Measurements from ENCODE around the gene BMP4. TPM values are rescaled to one million over a fixed set of nuclear protein-coding genes. Genes with fewer than 3 reads are reported as not detected.

The BMP4 gene
- total RNA-seq, 1 donor from 2014 or later, result 33.1 TPM

DNA sequence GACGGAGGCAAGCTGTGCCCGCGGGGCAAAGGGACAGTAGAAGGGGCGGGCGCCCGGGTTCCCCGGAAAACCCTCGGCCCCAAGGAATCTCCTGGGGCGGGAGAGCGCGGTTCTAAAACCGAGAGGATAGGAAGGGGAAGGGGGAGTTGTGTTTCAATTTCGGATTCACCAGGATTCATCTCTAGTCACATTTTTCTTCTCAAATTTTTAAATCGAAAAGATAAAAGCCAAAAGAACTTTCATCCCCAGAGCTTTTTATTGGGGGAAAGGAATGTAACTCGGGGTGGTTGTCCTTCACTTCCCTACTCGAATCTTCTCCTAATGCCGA is 1.4 kb downstream of the BMP4 start:
- Histone ChIP-seq H3K27me3 (no peaks in the 10 kb centered on the region), H3K9me3 (no peaks in the 10 kb centered on the region), H3K4me3 (peak overlapping the region; percentile 65 to 72), H3K27ac (peak overlapping the region; percentile 82 to 85), H3K36me3 (peaks cover 7 to 17% of the 10 kb centered on the region in 2 donors), H3K4me1 (peaks cover 0 to 9% of the 10 kb centered on the region in 2 donors)
- TF ChIP-seq, protein P1, sequence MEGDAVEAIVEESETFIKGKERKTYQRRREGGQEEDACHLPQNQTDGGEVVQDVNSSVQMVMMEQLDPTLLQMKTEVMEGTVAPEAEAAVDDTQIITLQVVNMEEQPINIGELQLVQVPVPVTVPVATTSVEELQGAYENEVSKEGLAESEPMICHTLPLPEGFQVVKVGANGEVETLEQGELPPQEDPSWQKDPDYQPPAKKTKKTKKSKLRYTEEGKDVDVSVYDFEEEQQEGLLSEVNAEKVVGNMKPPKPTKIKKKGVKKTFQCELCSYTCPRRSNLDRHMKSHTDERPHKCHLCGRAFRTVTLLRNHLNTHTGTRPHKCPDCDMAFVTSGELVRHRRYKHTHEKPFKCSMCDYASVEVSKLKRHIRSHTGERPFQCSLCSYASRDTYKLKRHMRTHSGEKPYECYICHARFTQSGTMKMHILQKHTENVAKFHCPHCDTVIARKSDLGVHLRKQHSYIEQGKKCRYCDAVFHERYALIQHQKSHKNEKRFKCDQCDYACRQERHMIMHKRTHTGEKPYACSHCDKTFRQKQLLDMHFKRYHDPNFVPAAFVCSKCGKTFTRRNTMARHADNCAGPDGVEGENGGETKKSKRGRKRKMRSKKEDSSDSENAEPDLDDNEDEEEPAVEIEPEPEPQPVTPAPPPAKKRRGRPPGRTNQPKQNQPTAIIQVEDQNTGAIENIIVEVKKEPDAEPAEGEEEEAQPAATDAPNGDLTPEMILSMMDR (IDR thresholded peaks at IDR 0.05), result no peak
- no peak for DNase-seq (ENCODE audit: low spot score in 2 of 2)
- intact Hi-C loops (cut with DNase I), result loop anchor here (2.0 to 10.0 kb wide), 9 partner anchors 152 to 1430 kb away; partner anchors contain the start of genes CGRRF1, ERO1A, FERMT2 and GNPNAT1

DNA sequence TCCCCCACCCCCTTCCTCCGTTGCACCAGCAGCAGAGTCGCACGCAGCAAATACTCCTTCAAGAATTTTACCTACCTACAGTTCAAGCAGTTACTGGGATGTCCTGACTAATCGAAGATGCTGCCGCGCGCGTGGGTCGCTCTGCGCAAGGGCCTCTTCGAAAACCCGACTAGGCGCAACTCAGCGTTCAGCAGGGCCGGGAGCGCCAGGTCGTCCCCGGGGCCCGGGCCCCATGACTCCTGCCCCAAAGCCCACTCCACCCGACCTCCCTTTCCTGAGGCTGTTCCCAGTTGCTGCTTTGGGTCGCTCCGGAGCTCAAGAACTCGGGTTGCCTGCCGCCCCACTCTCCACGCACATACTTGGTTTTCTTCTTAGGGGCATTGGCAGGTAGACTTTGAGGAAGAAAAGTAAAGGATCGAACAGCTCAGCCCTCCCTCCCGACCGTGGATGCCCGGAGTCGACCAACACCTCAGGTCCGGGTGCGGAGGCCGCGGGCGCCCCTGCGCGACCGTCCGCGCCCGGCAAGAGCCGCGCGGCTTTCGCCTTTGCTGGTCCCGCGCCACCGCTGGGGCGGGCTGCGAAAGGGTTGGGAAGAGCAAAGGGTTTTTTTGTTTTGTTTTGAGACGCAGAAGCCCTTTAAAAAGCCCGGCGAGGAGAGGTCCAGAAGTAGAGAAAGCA is 1.9 kb downstream of the BMP4 start:
- Histone ChIP-seq H3K27ac (peak overlapping the region; percentile 82 to 85), H3K4me1 (peaks cover 0 to 9% of the 10 kb centered on the region in 2 donors), H3K27me3 (no peaks in the 10 kb centered on the region), H3K36me3 (peaks cover 12 to 22% of the 10 kb centered on the region in 2 donors), H3K9me3 (no peaks in the 10 kb centered on the region), H3K4me3 (peak overlapping the region; percentile 65 to 72)
- peak in 1 of 2 donors; percentile 65 for DNase-seq (ENCODE audit: low spot score in 2 of 2)
- intact Hi-C loops (cut with DNase I), result loop anchor here (2.0 to 10.0 kb wide), 10 partner anchors 153 to 1430 kb away; partner anchors contain the start of genes CGRRF1, ERO1A, FERMT2 and GNPNAT1
- TF ChIP-seq, protein P1 (IDR thresholded peaks at IDR 0.05), result peak in 1 of 3 experiments; percentile 8

DNA sequence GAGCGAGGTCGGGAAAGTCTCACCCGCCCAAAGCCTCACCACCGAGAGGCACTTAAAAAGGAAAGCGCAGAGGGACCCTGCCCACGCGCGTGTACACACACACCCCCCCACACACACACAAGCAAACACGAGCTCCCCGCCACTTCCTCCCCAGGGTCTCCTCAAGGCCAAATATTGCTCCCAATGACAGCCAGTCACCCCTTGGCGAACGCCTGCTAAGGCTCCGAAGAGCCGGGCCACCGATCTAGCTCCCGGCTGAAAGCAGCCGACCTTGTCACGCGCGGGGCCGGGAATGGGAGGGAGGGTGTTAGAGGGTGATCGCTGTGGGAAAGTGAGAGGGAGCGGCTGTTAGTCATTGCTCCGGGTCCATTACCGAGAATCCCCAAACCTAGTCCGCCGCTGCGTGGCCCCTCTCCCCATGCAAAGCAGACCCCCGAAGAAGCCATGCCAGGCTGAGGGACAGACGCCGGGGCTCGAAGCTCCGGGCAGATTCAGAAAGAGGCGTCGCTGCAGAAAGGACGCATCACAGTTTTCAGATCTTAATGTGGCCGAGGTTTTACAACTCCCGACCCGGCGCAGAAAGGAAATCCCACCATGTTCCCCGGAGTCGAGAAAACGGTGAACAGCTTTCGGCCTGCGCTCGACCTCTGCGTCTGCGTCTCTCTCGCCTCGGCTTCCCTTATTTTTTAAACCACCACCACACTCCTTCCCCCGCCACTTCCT is 2.6 kb downstream of the BMP4 start:
- H3K27ac ChIP-seq, result peak overlapping the region; percentile 82 to 85
- H3K9me3 ChIP-seq, result no peaks in the 10 kb centered on the region
- H3K4me3 ChIP-seq, result peak overlapping the region; percentile 65 to 72
- peaks cover 15 to 29% of the 10 kb centered on the region in 2 donors for H3K36me3 ChIP-seq
- intact Hi-C loops (cut with DNase I), result loop anchor here (2.0 to 10.0 kb wide), 9 partner anchors 219 to 1431 kb away; partner anchors contain the start of genes CGRRF1, ERO1A, FERMT2 and GNPNAT1
- TF ChIP-seq, protein P1 (IDR thresholded peaks at IDR 0.05), result no peak
- no peaks in the 10 kb centered on the region for H3K27me3 ChIP-seq
- peaks cover 0 to 9% of the 10 kb centered on the region in 2 donors for H3K4me1 ChIP-seq
- peak in 1 of 2 donors; percentile 78 for DNase-seq (ENCODE audit: low spot score in 2 of 2)

DNA sequence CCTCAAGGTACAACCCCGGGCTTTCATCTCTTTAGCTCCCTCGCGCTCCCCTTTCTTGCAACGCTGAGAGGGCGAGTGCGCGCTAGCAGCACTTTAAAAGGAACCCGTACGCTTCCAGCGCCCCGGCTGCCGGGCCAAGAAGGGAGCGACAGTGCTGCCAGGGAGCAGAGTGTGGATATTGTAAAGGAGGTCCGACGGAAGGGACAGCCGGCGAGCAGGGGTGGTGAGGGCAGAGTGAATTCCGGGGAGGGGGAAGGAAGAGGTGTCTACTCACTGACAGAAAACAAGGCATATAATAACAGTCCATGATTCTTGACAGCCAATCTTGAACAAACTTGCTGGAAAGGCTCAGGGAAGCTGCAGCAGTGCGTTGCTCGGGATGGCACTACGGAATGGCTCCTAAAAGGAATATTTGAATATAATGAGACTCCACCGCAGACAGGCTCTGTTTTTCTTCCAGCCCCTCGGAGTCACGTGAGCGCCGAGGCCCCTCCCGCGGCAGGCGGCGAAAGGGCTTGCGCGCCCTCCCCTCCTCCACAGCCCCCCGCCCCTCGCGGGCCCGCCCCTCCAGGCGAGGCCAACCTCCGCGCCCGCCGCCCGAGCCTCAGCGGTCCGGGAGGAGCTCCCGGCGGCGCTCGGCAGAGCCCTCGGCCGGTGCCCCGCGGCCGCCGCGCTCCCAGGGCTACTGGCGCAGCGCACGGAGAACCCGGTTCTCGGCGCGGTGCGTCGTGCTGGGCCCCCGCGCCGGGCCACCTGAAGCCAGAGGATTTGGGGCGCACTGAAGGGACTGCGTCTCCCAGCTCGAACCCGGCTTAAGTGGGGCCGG is 3.4 kb downstream of the BMP4 start:
- H3K4me1 ChIP-seq, result peaks cover 0 to 9% of the 10 kb centered on the region in 2 donors
- H3K9me3 ChIP-seq, result no peaks in the 10 kb centered on the region
- peak overlapping the region; percentile 82 to 85 for H3K27ac ChIP-seq
- DNase-seq (ENCODE audit: low spot score in 2 of 2), result peak in 1 of 2 donors; percentile 90
- H3K36me3 ChIP-seq, result peaks cover 15 to 29% of the 10 kb centered on the region in 2 donors
- intact Hi-C loops (cut with DNase I), result loop anchor here (2.0 to 10.0 kb wide), 8 partner anchors 394 to 1432 kb away; partner anchors contain the start of genes CGRRF1, ERO1A, FERMT2 and GNPNAT1
- H3K27me3 ChIP-seq, result no peaks in the 10 kb centered on the region
- TF ChIP-seq, protein P1 (IDR thresholded peaks at IDR 0.05), result no peak
- peak overlapping the region; percentile 65 to 72 for H3K4me3 ChIP-seq

DNA sequence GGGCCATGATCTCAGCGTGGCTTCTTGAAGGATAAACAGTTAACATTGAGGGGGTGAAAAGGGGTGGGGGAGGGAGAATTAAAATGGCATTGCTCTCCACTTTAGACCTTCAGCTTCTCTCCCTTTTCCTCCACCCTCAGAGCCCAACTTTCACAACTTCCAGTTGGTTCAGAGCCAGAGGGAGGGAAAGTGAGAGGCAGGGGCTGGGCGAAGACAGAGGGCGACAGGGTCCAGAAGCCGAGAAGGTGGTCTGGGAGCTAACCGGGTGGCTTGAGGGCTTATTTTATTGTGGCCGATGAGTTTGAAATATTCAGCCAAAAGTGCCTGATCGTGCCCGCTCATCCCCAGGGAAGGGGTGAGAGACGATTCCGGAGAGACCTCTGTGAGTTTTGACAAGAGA is 4.1 kb downstream of the BMP4 start:
- H3K27me3 ChIP-seq, result no peaks in the 10 kb centered on the region
- intact Hi-C loops (cut with DNase I), result loop anchor here (2.0 to 10.0 kb wide), 8 partner anchors 395 to 1432 kb away; partner anchors contain the start of genes CGRRF1, ERO1A, FERMT2 and GNPNAT1
- peaks cover 15 to 29% of the 10 kb centered on the region in 2 donors for H3K36me3 ChIP-seq
- peaks cover 0 to 9% of the 10 kb centered on the region in 2 donors for H3K4me1 ChIP-seq
- H3K9me3 ChIP-seq, result no peaks in the 10 kb centered on the region
- DNase-seq (ENCODE audit: low spot score in 2 of 2), result no peak
- H3K27ac ChIP-seq, result peak overlapping the region; percentile 69 to 85
- H3K4me3 ChIP-seq, result peak overlapping the region; percentile 65 to 72
- TF ChIP-seq, protein P1 (IDR thresholded peaks at IDR 0.05), result no peak
